ENCODE results near the gene CLCNKB. TPM values are rescaled to one million over a fixed set of nuclear protein-coding genes. Genes with fewer than 3 reads are reported as not detected.

Gene CLCNKB
- total and polyA plus RNA-seq, 2 of the 4 experiments (the other 2 are of a cell fraction) = 0.09 TPM; not detected in 1

GRCh38 chr1:16043950-16044349 is 368 bp downstream of the CLCNKB start:
- H2BK15ac ChIP-seq (ENCODE audit: low read depth, low read length) = no peak overlapping the region
- H3K36me3 ChIP-seq (ENCODE audit: control insufficient read depth, insufficient read depth, low read length) = no peaks in the 10 kb centered on the region
- no peaks in the 10 kb centered on the region for H3K9me1 ChIP-seq (ENCODE audit: insufficient read depth, low read length)
- peaks cover 39% of the 10 kb centered on the region for H3K27me3 ChIP-seq (ENCODE audit: control insufficient read depth, insufficient read depth, low read length)
- no peak for DNase-seq
- H3K27ac ChIP-seq (ENCODE audit: insufficient read depth, low read length) = no peak overlapping the region
- H3K4me2 ChIP-seq (ENCODE audit: low read depth, low read length) = no peak overlapping the region
- BruUV-seq (replicated peaks) = no TSS peak
- ChIA-PET POLR2A (ENCODE audit: unreplicated experiment) (no interaction called here), CTCF (no interaction called here)
- no peak overlapping the region for H4K5ac ChIP-seq (ENCODE audit: low read depth, low read length)
- dilution Hi-C loops (cut with HindIII; ENCODE audit: low sequenced_read_pairs, unreplicated experiment) = no loop called here
- no peak overlapping the region for H2AK5ac ChIP-seq (ENCODE audit: low read depth, low read length)
- no peak overlapping the region for H3K18ac ChIP-seq (ENCODE audit: low read depth, low read length)
- no peaks in the 10 kb centered on the region for H4K20me1 ChIP-seq (ENCODE audit: insufficient read depth, low read length)
- no peak overlapping the region for H3K9ac ChIP-seq (ENCODE audit: low read depth, low read length)
- H3K9me3 ChIP-seq (ENCODE audit: control insufficient read depth, insufficient read depth, low read length) = no peaks in the 10 kb centered on the region
- no peak for ATAC-seq (ENCODE audit: low read depth)
- no peaks in the 10 kb centered on the region for H3K4me1 ChIP-seq (ENCODE audit: control insufficient read depth, insufficient read depth, low read length)
- H2AK9ac ChIP-seq (replicated peaks; ENCODE audit: low read depth, low read length, poor library complexity) = no peak overlapping the region
- TF ChIP-seq MXI1 (IDR thresholded peaks at IDR 0.05; ENCODE audit: borderline replicate concordance, low read depth, low read length) (no peak), MAZ (IDR thresholded peaks at IDR 0.05; ENCODE audit: borderline replicate concordance, low read depth, low read length) (no peak), POLR2A (IDR thresholded peaks at IDR 0.05; ENCODE audit: low read depth, low read length) (no peak), BHLHE40 (IDR thresholded peaks at IDR 0.05; ENCODE audit: low read depth, low read length) (no peak), CEBPB (IDR thresholded peaks at IDR 0.05; ENCODE audit: low read depth, low read length) (no peak), FOS (IDR thresholded peaks at IDR 0.05; ENCODE audit: low read depth, low read length) (no peak), RFX5 (IDR thresholded peaks at IDR 0.05; ENCODE audit: low read depth, low read length) (no peak), SMC3 (IDR thresholded peaks at IDR 0.05; ENCODE audit: low read depth, low read length) (no peak), NFE2L2 (IDR thresholded peaks at IDR 0.05; ENCODE audit: low read depth, low read length) (no peak), ELK1 (IDR thresholded peaks at IDR 0.05; ENCODE audit: borderline replicate concordance, low read depth, low read length) (no peak), USF2 (IDR thresholded peaks at IDR 0.05; ENCODE audit: low read depth, low read length) (no peak), RAD21 (IDR thresholded peaks at IDR 0.05; ENCODE audit: low read length) (no peak), CHD1 (IDR thresholded peaks at IDR 0.05; ENCODE audit: low read depth, low read length) (no peak), CTCF (conservative IDR thresholded peaks at IDR 0.05; ENCODE audit: low read depth, low read length) (no peak), MAFK (IDR thresholded peaks at IDR 0.05; ENCODE audit: low read depth, low read length) (no peak), RCOR1 (IDR thresholded peaks at IDR 0.05; ENCODE audit: insufficient replicate concordance, low read length) (no peak)
- WGBS, 2 experiments (ENCODE audit: extremely low coverage in 2 of 2, insufficient read length in 1 of 2) = no CpG with 5 or more reads among the region's 5 CpGs
- H2BK5ac ChIP-seq (ENCODE audit: low read depth, low read length, poor library complexity, severe bottlenecking) = no peak overlapping the region
- no peak overlapping the region for H2BK20ac ChIP-seq (ENCODE audit: low read depth, low read length)
- no peak overlapping the region for H4K8ac ChIP-seq (ENCODE audit: low read depth in 2 of 2, low read length in 2 of 2)
- H3K56ac ChIP-seq (ENCODE audit: extremely low read depth, insufficient read depth, low read length) = no peak overlapping the region
- no peak overlapping the region for H3K4ac ChIP-seq (ENCODE audit: low read depth, low read length)
- no peak overlapping the region for H3K4me3 ChIP-seq (ENCODE audit: insufficient read depth, low read depth, low read length)
- no peak overlapping the region for H3K14ac ChIP-seq (replicated peaks; ENCODE audit: low read depth, low read length)
- H2BK120ac ChIP-seq (ENCODE audit: low read depth, low read length) = no peak overlapping the region
- intact Hi-C loops (cut with micrococcal nuclease) = no loop called here
- no peak overlapping the region for H4K91ac ChIP-seq (ENCODE audit: insufficient read depth, low read depth, low read length)
- no peak overlapping the region for H3K23ac ChIP-seq (ENCODE audit: low read depth, low read length)
- no peaks in the 10 kb centered on the region for H3K79me1 ChIP-seq (ENCODE audit: low read depth in 1 of 2, low read length in 2 of 2)
- H2AFZ ChIP-seq (replicated peaks; ENCODE audit: low read length, poor library complexity) = no peak overlapping the region
- in situ Hi-C loops (cut with MboI; ENCODE audit: low sequenced_read_pairs) = no loop called here
